Activated CD8-positive, alpha-beta T cell treated with anti-CD3 and anti-CD28 coated beads for 36 hours (primary cell): ENCODE measurements around the gene ERBB3. TPM values are rescaled to one million over a fixed set of nuclear protein-coding genes. Genes with fewer than 3 reads are reported as not detected.

Experiments used
- ATAC-seq: fragments of 200-7000 bp; cut with Tn5 transposase; one replicate; pipeline ENCODE4 v1.10.0; 2021; ENCODE audit warnings: mild to moderate bottlenecking, moderate library complexity
- CTCF ChIA-PET: fragments of 350-600 bp; sonication (Branson Sonifier 250); formaldehyde crosslinking; loops from one replicate; lab custom pipeline; 2021; ENCODE audit warnings: antibody characterized with exemption; lab: Charles Lee
- POLR2A ChIA-PET: fragments of 350-600 bp; sonication (Branson Sonifier 250); formaldehyde crosslinking; loops from one replicate; lab custom pipeline; 2021; ENCODE audit warnings: antibody characterized with exemption; lab: Charles Lee
- DNase-seq: peaks from one replicate; pipeline ENCODE4 v3.0.0-alpha.2; 2020
- H3K27ac Mint-ChIP-seq: one replicate; pipeline ENCODE4 v1.8.0; 2021; ENCODE audit warnings: mild to moderate bottlenecking, mixed read lengths
- H3K27me3 Mint-ChIP-seq: one replicate; pipeline ENCODE4 v1.8.0; 2021; ENCODE audit warnings: mixed read lengths
- H3K36me3 Mint-ChIP-seq: one replicate; pipeline ENCODE4 v1.8.0; 2021; ENCODE audit warnings: low read depth, mixed read lengths
- H3K4me1 Mint-ChIP-seq: one replicate; pipeline ENCODE4 v1.8.0; 2021; ENCODE audit warnings: low read depth, mixed read lengths
- H3K4me3 Mint-ChIP-seq: one replicate; pipeline ENCODE4 v1.8.0; 2021; ENCODE audit warnings: mild to moderate bottlenecking, moderate library complexity, mixed read lengths
- H3K9me3 Mint-ChIP-seq: one replicate; pipeline ENCODE4 v1.8.0; 2021; ENCODE audit warnings: mixed read lengths
- CTCF ChIP-seq: fragments of 200-600 bp; IDR thresholded peaks from one replicate; pipeline ENCODE4 v1.8.0; 2022; ENCODE audit warnings: antibody characterized with exemption, mild to moderate bottlenecking
- intact Hi-C: fragments of 100-400 bp; cut with micrococcal nuclease; formaldehyde crosslinking; loops from one replicate; pipeline ENCODE4 v1.10.0; 2022
- total RNA-seq, 2 experiments: library from RNA; stranded (reverse); gene quantifications; one replicate each; pipeline ENCODE4 v1.2.3, GENCODE V29; 2021

Gene ERBB3
- total RNA-seq, 2 experiments from 2014 or later, result 0.98 to 0.99 TPM

GRCh38 chr12:56097738-56098137 is 17.8 kb downstream of the ERBB3 start:
- TF ChIP-seq CTCF, result no peak
- ChIA-PET POLR2A (interaction anchor here (1.8 kb wide), 1 partner anchor 11 kb away, joined by 4 read pairs; no protein-coding TSS in a partner anchor), CTCF (interaction anchor here (1.3 to 1.8 kb wide), 2 partner anchors 12 to 359 kb away, joined by 5 read pairs; no protein-coding TSS in a partner anchor)
- ATAC-seq (no peak), DNase-seq (no peak)
- no peak overlapping the region for H3K4me3 Mint-ChIP-seq
- peaks cover 17% of the 10 kb centered on the region for H3K4me1 Mint-ChIP-seq
- H3K36me3 Mint-ChIP-seq, result no peaks in the 10 kb centered on the region
- no peaks in the 10 kb centered on the region for H3K27me3 Mint-ChIP-seq
- H3K27ac Mint-ChIP-seq, result no peak overlapping the region
- no peaks in the 10 kb centered on the region for H3K9me3 Mint-ChIP-seq
- intact Hi-C loops, result no loop called here

- ATAC-seq, result no peak
- H3K4me1 Mint-ChIP-seq, result peaks cover 26% of the 10 kb centered on the region
- DNase-seq, result no peak
- intact Hi-C loops, result no loop called here
- no peaks in the 10 kb centered on the region for H3K27me3 Mint-ChIP-seq
- ChIA-PET CTCF (interaction anchor here (1.5 kb wide), 1 partner anchor 20 kb away, joined by 5 read pairs; no protein-coding TSS in a partner anchor), POLR2A (no interaction called here)
- no peak overlapping the region for H3K4me3 Mint-ChIP-seq
- H3K27ac Mint-ChIP-seq, result no peak overlapping the region
- H3K9me3 Mint-ChIP-seq, result no peaks in the 10 kb centered on the region
- TF ChIP-seq CTCF, result no peak
- H3K36me3 Mint-ChIP-seq, result no peaks in the 10 kb centered on the region
Observed at GRCh38 chr12:56098592-56098991, 18.6 kb downstream of the ERBB3 start.

GRCh38 chr12:56099787-56100186 is 19.8 kb downstream of the ERBB3 start:
- ATAC-seq, result no peak
- ChIA-PET POLR2A (no interaction called here), CTCF (interaction anchor here (1.5 kb wide), 1 partner anchor 21 kb away, joined by 5 read pairs; no protein-coding TSS in a partner anchor)
- Mint-ChIP-seq H3K36me3 (peaks cover 5% of the 10 kb centered on the region), H3K27me3 (no peaks in the 10 kb centered on the region), H3K9me3 (no peaks in the 10 kb centered on the region), H3K4me1 (peaks cover 28% of the 10 kb centered on the region), H3K27ac (no peak overlapping the region), H3K4me3 (no peak overlapping the region)
- DNase-seq, result no peak
- TF ChIP-seq CTCF, result no peak
- intact Hi-C loops, result no loop called here

GRCh38 chr12:56101045-56101444 is 21.1 kb downstream of the ERBB3 start:
- TF ChIP-seq CTCF, result no peak
- CTCF ChIA-PET, result no interaction called here
- no peaks in the 10 kb centered on the region for H3K9me3 Mint-ChIP-seq
- no peak overlapping the region for H3K27ac Mint-ChIP-seq
- no peaks in the 10 kb centered on the region for H3K27me3 Mint-ChIP-seq
- peaks cover 17% of the 10 kb centered on the region for H3K36me3 Mint-ChIP-seq
- ATAC-seq (no peak), DNase-seq (no peak)
- H3K4me1 Mint-ChIP-seq, result peaks cover 28% of the 10 kb centered on the region
- POLR2A ChIA-PET, result no interaction called here
- H3K4me3 Mint-ChIP-seq, result no peak overlapping the region
- intact Hi-C loops, result no loop called here

- Mint-ChIP-seq H3K4me1 (peaks cover 43% of the 10 kb centered on the region), H3K9me3 (no peaks in the 10 kb centered on the region), H3K27ac (peak overlapping the region; percentile 99), H3K4me3 (peak overlapping the region; percentile 95), H3K36me3 (peaks cover 31% of the 10 kb centered on the region), H3K27me3 (no peaks in the 10 kb centered on the region)
- DNase-seq, result no peak
- no peak for TF ChIP-seq CTCF
- intact Hi-C loops, result loop anchor here (2.0 kb wide), 1 partner anchor 60 kb away; no protein-coding TSS in a partner anchor
- CTCF ChIA-PET, result interaction anchor here (0.8 to 8.1 kb wide), 7 partner anchors 12 to 364 kb away, joined by 3 to 53 read pairs (median 5); no protein-coding TSS in a partner anchor
- ATAC-seq, result no peak
- POLR2A ChIA-PET, result interaction anchor here (1.6 to 9.1 kb wide), 9 partner anchors 11 to 203 kb away, joined by 3 to 162 read pairs (median 15); partner anchors contain the start of genes ERBB3, ESYT1, PYM1 and RPL41
Observed at GRCh38 chr12:56102683-56103065, 22.7 kb downstream of the ERBB3 start.
